Stimulated activated CD8-positive, alpha-beta memory T cell treated with anti-CD3 and anti-CD28 coated beads, Interleukin-15, amount 100 ng/mL, for 4 hours (primary cell): Measurements from ENCODE around the gene CRYZL1.
"Not testable (repeated sequence)": the region's sequence is repeated elsewhere in the genome, so short reads cannot be mapped to it uniquely, and the experiment has no call there.

Experiments used
- DNase-seq, 2 donors: peaks; one replicate each; pipeline ENCODE4 v3.0.0-alpha.2; 2020; ENCODE audit warnings: low read depth in 2 of 2

The CRYZL1 gene

DNA sequence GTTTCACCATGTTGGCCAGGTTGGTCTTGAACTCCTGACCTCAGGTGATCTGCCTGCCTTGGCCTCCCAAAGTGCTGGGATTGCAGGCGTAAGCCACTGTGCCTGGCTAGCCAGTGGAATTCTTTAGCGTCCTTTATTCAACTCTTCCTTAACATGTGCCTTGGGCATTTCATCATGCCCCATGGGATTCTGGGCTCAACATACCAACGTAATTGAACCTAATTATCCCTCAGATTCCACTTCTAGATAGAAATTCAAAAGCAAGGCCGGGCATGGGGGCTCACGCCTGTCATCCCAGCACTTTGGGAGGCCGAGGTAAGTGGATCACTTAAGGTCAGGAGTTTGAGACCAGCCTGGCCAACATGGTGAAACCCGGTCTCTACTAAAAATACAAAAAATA, 15.4 kb downstream of the CRYZL1 start:
- DNase-seq: not testable (repeated sequence)

DNA sequence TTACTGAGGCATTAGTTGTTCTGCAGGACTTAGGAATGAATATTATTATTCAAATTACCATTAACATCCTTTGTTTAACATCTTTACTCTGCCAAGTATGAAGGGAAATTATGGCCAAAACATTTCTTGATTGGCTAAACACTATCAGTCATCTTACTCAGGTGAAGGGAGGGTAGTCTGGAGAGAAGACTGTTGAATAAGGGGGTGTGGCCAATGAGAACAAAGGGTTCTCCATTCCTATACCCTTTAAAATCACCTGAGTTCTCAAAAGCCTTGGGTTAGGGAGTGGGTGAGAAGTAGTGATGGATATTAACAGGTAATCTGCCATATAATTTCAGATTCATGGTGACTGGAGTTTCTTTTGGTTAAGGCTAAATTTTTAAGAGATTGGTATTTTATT, 19.3 kb downstream of the CRYZL1 start:
- DNase-seq: no peak

DNA sequence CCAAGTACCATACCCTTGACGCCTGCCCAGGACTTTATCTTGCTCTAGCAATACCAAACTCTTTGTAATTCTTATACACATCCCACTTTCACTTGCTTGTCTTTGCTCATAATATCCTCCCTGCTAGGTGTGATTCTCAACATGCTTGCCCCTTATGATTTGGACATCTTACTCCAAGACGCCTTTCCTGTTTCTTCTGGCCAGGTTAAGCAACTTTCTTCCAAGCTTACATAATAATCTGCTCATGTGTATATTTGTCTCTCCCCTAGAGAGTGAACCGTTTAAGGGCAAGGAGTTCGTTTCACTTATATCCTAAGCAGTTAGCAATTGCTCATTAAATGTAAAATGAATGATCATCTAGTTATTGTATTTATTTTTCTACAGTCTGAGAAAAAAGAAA, 21.8 kb downstream of the CRYZL1 start:
- no peak for DNase-seq

DNA sequence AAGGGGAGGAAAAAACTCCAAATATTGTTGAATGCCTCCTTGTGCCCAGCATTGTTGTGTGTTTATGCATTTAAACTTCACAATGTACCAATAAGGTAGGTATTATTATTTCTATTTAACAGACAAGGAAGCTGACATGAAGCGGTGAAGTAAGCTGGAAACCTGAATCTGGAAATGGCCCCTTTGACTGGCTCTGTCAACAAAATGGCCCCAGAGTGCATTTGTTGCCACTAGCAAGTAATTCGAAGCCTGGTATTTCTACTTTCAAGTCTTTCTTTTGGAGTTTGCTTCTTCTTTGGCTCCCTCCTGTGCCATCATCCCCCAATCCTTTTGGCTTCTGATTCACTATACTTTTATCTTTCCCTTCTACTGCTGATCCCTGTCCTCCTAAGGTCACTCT, 23.1 kb downstream of the CRYZL1 start:
- DNase-seq: no peak

DNA sequence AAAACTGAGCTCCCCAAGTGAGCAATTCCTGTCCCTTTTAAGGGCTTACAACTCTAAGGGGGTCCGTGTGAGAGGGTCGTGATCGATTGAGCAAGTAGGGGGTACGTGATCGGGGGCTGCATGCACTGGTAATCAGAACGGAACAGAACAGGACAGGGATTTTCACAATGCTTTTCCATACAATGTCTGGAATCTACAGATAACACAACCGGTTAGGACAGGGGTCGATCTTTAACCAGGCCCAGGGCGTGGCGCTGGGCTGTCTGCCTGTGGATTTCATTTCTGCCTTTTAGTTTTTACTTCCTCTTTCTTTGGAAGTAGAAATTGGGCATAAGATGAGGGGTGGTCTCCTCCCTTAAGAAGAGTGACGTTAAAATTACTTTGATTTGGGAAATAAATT, 24.0 kb downstream of the CRYZL1 start:
- not testable (repeated sequence) for DNase-seq

DNA sequence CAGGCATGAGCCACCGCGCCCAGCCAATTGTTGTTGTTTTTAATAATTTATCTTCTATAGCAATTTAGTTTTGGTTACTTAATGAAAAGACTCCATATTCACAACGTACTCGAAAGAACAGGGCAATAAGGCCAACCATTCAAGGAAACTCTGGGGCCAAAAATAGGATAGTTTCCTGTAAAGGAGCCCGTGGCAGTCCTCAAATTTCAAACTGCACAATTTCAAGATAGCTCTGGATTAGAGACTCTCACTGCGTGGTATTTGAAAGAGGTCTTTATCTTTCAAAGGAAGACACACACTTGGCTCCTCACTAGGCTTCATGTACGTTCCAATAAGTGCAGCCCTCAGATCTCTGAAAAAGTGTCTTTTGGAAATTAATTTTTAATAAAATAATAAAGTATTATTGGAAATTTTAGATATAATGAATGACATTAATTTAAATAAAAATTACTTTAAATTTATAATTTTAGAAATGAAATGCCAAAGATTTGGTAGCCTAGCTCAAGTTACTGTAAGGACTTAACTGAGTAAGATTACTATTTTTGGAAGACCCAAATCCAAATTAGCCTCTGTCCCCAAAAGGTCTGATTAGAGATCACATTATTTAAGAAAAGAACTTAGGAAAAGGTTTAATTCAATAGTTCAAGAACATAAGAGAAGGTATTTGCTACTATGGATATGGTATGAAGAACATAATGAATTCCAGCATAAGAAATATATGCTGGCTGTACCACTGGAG, 30.4 kb downstream of the CRYZL1 start:
- no peak for DNase-seq

DNA sequence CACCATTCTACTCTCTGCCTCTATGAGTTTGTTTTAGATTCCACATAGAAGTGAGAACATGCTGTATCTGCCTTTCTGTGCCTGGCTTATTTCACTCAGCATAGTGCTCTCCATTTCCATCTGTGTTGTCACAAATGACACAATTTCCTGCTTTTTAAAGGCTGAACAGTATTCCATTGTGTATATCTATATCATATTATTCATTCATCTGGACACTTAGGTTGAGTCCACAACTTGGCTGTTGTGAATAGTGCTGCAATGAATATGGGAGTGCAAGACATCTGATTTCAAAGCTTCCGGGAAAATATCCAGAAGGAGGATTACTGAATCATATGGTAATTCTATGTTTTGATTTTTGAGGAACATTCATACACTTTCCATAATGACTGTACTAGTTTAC, 33.0 kb downstream of the CRYZL1 start:
- DNase-seq: no peak

DNA sequence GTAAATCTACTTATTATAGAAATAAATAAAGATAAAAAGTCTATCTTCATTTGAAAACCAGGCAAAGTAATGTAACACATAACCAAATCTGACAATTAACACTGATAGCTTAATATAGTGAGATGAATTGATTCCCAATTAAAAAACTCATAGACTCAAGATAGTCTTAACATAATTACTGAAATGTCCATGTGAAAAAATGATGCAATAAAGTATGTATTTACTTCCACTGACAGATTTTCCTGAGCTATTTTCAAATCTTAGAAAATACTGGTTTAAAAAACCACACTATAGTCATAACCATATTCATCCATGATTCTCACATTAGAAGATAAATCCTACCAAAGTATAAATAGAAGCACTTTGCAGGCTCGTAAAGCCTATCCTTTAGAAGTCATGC, 43.5 kb downstream of the CRYZL1 start:
- no peak for DNase-seq

DNA sequence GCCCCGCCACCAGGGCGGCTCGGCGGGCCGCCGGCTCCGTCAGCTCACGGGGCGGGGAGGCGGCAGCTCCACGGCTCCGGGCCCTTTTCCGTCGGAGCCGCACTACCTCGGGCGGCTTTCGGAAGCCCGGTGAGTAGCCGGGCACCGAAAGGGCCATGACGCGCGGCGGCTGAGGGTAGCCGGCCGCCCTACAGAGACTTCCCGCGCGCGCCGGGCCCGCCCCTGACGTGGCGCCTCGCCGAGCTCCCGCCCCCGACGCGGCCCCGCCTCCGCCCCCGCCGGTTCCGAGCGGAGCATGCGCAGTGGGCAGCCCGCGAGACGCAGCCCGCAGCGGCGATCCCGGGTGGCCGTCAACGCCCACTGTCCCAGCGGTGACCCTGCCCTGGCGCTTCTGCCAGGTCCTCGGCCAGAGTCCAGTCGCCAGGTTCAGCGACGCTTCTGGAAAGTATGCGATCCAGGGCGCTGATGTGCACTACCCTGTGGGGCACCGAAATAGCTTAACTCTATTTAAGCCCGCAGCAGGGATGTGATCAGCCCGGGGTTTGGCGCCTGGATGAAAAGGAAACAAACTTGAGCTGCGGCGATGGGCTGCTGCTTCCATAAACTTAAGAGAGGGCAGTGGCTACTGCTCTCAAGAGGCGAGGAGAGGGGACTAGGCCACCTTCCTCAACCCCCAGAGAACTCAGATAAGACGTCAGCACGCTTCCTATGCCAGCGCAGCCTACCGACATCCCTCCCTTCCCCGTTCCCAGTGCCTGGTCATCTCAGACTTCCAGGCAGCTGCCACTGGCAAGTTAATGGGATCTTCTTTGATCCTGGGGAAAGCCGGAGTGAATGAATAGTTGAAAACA, 52.8 kb downstream of the CRYZL1 start, which contains the start of gene DONSON:
Gene DONSON, minus strand, starts transcription at position 200 of the 851 bp plus-strand sequence. Its CDS starts 43 bp downstream, at position 157.
- DNase-seq: peak; percentile 66 to 78

DNA sequence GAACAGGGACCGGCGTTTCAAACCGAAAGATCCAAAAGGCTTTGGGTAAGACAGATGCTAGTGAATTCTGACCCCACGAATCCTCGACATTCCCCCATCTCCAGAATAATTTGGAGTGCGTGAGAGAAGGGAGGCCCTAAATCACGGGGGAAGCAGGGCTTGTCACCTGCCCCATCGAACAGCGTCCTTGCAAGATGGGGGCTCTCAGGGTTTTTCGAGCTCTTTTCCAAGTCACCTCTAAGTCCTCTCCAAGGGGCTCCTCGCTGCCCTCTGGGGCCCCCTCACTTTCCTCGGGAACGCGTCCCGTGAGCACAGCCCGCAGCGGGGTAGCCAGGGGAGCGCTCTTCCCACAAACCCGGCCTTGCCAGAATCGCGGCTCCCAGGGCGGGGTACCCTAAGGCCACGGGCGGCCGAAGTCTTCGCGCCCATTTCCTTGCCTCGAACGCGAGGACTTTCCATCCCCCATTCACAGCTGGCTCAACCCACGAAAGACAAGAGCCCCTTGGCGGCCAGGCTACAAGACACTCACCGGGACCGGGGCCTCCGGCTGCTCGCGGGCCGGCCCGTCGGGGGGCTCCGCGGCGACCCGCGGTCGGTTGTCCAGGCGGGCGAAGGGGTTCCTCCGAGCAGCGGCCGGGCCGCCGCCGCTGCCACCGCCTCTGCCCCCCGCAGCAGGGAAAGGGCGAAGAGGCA, 53.6 kb downstream of the CRYZL1 start:
- DNase-seq: no peak

DNA sequence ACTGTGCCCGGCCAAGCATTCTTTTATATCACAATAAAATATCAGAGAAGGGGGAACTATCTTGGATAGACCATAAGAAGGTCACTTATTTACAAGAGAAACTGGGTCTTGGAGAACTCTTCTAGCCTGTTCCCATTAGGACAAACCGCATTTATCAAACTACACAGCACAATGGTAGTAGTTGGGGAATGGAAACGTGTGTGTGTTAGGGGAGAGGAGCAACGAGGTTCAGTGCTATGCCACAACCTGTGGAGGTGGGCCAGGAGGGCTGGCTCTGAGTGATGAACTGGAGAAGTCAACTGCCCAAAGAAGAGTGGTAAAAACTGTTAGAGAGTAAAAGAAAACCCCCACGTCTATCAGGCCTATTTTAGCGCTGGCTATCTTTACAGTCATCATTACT, 54.6 kb downstream of the CRYZL1 start:
- DNase-seq: no peak

DNA sequence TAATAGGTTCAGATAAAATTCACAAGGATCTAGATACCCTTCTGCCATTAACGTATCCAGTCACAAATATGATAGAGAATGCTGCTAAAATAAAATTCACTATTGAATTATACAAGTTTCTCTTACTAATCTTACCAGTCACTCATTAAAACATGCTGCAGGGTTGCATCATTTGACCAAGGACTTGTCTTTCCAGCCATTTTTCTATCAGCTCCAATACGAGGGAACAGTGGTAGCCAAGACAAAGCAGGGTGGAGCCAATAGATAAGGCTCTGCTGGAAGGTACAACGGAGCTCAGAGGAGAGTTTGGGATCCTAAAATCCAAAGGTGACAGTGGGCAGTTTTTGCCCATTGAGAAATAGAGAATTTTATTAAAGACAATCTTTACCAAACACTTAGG, 57.1 kb downstream of the CRYZL1 start:
- DNase-seq: no peak

DNA sequence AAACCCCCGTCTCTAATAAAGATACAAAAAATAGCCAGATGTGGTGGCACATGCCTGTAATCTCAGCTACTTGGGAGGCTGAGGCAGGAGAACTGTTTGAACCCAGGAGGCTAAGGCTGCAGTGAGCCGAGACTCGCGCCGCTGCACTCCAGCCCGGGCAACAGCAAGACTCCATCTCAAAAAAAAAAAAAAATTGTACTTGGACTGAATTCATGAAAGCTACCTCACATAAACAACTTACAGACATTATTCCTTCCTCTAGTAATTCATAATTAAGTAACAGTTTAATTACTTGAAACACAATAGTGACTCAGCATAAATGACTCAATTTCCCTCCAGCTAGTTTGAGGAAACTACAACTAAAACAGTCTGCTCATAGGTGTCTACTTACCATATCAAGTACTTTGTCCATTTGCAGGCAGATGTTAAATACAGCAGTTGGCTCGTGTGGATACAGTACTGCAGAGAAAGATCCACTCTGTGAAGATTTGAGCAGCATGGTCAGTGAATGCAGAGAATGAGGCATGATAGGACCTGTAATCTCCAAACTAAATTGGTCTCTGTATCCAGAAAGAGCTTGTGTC, 62.5 kb downstream of the CRYZL1 start:
- no peak for DNase-seq

DNA sequence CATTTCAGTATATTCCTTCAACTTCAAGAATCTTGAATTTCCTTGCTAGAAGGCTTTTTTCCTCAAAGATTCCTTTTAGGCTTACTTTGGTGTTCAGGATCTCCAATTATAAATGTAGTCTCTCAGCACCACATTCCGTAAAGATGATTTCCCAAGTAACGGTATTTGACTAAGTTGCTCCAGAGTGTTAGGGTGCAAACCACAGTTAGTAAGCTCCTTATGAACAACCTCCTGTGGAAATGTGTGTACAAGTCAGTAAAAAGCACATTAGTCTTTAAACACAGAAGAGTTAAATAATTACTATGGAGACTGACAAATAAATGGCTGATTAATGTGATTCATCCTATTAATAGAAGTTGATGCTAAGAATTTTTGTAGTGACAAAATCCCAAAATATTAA, 63.3 kb downstream of the CRYZL1 start:
- no peak for DNase-seq

DNA sequence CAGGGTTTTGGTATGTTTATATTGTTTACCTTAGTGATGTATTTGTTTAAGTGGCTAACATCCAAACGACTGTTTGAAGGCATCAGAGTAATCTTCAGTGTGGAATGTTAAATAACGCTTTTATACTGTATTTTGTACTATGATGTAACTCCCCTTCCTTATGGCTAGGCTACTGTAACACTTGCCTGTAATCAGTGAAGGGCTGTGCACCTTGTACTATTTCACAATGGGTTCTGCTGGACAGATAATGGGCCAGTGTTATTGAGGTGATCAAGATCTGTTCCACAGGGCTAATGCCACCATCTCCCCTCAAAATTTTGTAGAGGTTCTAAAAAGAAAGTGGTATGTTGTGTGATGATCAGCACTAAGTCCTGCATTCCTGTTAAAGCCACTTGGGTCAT, 64.8 kb downstream of the CRYZL1 start:
- DNase-seq: not testable (repeated sequence)

DNA sequence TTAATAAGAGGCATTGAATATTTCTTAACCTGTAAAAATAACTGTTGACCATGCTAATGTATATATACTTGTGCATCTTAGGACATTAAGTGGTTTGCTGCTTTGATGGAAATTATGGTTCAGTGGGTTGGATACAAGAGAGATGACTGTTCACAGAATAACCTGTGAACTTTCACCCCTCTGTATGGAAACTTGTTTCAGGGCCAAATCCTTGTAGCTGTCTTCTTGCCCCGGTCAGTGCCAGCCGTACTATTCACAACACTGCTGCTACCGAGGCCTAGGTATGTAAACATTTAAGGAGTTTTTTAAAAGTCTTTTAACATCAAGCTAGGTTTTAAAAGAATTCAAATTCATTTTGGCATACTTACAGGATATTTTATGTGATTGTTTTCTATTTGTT, 69.2 kb downstream of the CRYZL1 start:
- DNase-seq: no peak

DNA sequence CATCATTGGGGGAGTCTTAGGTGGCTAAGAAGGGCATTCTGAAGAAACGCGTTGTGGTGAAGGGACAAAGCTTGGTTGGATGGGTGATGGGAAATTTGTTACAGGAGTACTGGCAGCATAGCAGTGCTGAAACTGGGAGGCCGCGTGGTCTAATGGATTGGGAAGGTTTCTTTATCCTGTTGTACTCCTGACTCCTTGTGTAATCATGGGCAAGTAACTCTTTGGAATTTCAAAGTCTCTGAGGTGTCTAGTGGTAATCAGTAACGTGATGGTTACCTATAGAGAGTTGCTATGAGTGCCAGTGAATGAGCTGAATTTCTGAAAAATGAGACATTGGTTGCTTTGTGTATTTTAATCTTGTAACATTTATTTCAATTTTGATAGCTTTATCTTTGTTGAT, 71.5 kb downstream of the CRYZL1 start:
- DNase-seq: no peak

DNA sequence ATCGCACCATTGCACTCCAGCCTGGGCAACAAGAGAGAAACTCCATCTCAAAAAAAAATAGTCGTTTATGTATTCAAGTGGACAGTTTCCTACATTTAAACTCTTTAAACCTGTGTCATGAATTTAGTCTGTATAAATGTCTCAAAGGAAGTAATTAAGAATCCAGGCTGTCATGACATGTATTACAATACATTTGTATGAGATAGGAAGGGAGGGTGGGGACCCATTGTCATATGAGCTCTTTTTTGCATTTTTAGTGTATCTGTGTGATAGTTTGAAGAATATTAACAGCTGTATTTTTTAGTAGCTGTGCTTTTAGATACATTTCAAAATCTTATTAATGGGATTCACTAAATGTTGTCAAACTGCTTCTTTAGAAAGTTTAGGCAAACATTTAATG, 73.1 kb downstream of the CRYZL1 start:
- DNase-seq: no peak

DNA sequence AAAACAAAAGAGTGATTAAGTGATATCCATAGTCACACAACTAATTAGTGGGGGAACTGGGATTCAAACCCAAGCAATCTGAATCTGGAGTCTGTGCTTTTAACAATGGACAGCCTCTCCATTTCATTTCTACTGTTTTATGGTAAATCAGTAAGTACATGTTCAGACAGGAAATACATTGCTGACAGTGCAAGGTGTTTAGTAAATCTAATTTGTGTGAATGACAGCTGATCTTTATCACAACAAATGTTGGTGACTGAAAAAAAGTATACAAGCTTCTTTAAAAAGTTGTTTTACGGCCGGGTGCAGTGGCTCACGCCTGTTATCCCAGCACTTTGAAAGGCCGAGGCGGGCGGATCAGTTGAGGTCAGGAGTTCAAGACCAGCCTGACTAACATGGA, 73.6 kb downstream of the CRYZL1 start:
- no peak for DNase-seq

DNA sequence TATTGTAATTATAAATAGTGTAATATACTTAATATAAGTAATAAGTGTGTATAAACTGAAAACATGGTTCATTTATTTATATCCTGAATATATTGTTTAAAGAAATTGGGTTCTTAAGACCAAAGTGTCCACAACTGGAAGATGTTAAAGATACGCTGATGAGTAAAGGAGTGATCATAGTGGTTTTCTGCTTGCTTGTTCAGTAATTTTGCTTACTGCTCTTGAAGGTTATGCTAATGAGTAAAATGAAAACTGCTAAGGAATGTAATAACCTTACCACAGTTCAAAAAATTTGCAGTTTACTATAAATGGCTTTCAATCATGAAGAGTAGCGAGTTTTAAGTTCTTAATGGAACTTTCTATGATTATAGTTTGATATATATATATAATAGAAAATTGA, 75.0 kb downstream of the CRYZL1 start:
- DNase-seq: no peak

DNA sequence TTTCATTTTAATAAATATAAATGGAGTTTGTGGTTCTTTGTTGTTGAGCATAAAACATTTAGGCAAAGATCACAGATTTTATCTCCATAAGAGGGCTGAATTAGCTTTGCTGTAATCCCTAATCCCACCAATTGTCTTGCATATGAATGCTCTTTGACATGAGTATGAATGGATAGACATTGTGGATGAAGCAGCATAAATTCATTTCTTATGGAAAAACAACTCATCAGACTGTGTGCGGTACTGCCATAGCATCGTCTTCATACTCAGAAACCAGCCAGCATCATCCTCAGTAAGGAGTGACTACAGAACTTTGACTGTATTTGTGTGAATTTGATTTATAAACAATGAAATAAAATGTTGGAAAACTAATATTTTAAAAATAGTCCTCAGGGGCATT, 79.2 kb downstream of the CRYZL1 start:
- DNase-seq: no peak

DNA sequence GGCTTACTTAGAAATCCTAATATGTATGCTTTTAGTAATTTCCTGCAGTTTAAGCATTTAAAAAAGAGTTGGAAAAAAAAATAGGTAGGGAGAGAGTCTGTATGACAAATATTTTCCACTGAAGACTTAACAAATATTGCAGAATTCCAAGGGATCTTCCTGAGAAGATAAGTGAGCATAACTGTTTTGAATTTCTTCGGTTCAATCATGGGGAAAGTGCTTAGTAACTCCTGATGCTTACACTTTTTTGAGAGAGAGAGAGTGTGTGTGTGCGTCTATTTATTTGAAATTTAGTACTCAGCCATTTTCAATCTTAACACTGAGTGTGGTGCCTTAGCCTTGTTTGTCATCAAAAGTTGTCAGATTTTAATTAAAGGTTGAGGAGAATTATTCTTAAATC, 80.2 kb downstream of the CRYZL1 start:
- DNase-seq: no peak
